H9 (cell line): ENCODE results near the gene KRT13. TPM values are rescaled to one million over a fixed set of nuclear protein-coding genes. Genes with fewer than 3 reads are reported as not detected.

Experiments
- DNase-seq: peaks from one replicate; pipeline ENCODE4 v3.0.0-alpha.2; 2017
- H2AFZ ChIP-seq: one replicate; pipeline ENCODE4 v1.6.1; 2013; ENCODE audit warnings: mild to moderate bottlenecking, low read length, control low read depth, moderate library complexity
- H2AK5ac ChIP-seq: 2 replicates; pipeline ENCODE4 v1.6.1; 2013; ENCODE audit warnings: low read length, control low read depth, mixed read lengths; ENCODE audit not compliant: insufficient read length
- H2BK120ac ChIP-seq: one replicate; pipeline ENCODE4 v1.6.1; 2013; ENCODE audit warnings: low read depth, mild to moderate bottlenecking, low read length, control low read depth, inconsistent platforms; ENCODE audit not compliant: poor library complexity, severe bottlenecking
- H2BK12ac ChIP-seq: 2 replicates; pipeline ENCODE4 v1.6.1; 2013; ENCODE audit warnings: low read length, control low read depth, mixed read lengths, low read depth; ENCODE audit not compliant: insufficient read length
- H2BK15ac ChIP-seq: 2 replicates; pipeline ENCODE4 v1.6.1; 2013; ENCODE audit warnings: low read depth, low read length, control low read depth
- H2BK20ac ChIP-seq: one replicate; pipeline ENCODE4 v1.6.1; 2013; ENCODE audit warnings: low read depth, mild to moderate bottlenecking, low read length, control low read depth, inconsistent platforms; ENCODE audit not compliant: poor library complexity, severe bottlenecking
- H2BK5ac ChIP-seq: 2 replicates; pipeline ENCODE4 v1.6.1; 2013; ENCODE audit warnings: low read length, control low read depth, mixed read lengths; ENCODE audit not compliant: insufficient read length
- H3K14ac ChIP-seq: 2 replicates; pipeline ENCODE4 v1.6.1; 2013; ENCODE audit warnings: low read length, control low read depth; ENCODE audit not compliant: insufficient read depth
- H3K18ac ChIP-seq: 2 replicates; pipeline ENCODE4 v1.6.1; 2013; ENCODE audit warnings: low read depth, mild to moderate bottlenecking, mixed read lengths, low read length, control low read depth; ENCODE audit not compliant: insufficient read length
- H3K23ac ChIP-seq: 2 replicates; pipeline ENCODE4 v1.6.1; 2013; ENCODE audit warnings: low read length, control low read depth, mixed read lengths, low read depth; ENCODE audit not compliant: insufficient read length
- H3K23me2 ChIP-seq: 2 replicates; pipeline ENCODE4 v1.6.1; 2013; ENCODE audit warnings: low read depth, mild to moderate bottlenecking, mixed read lengths, low read length, control low read depth; ENCODE audit not compliant: insufficient read length, poor library complexity, severe bottlenecking
- H3K27ac ChIP-seq: 2 replicates; pipeline ENCODE4 v1.5.1; 2013; ENCODE audit warnings: low read length, control low read depth, mixed read lengths, low read depth; ENCODE audit not compliant: insufficient read length
- H3K27me3 ChIP-seq: 2 replicates; pipeline ENCODE4 v1.6.1; 2013; ENCODE audit warnings: low read length, control low read depth, inconsistent platforms; ENCODE audit not compliant: insufficient read depth
- H3K4ac ChIP-seq: 2 replicates; pipeline ENCODE4 v1.6.1; 2013; ENCODE audit warnings: low read depth, mild to moderate bottlenecking, control low read depth, inconsistent platforms, low read length, moderate library complexity
- H3K4me1 ChIP-seq: 2 replicates; pipeline ENCODE4 v1.6.1; 2013; ENCODE audit warnings: low read length, control low read depth, inconsistent platforms; ENCODE audit not compliant: insufficient read depth
- H3K4me2 ChIP-seq: 2 replicates; pipeline ENCODE4 v1.6.1; 2013; ENCODE audit warnings: low read length, control low read depth, mixed read lengths; ENCODE audit not compliant: insufficient read length, insufficient read depth
- H3K56ac ChIP-seq: 2 replicates; pipeline ENCODE4 v1.6.1; 2013; ENCODE audit warnings: low read depth, mild to moderate bottlenecking, mixed read lengths, low read length, control low read depth; ENCODE audit not compliant: insufficient read length
- H3K79me1 ChIP-seq: 2 replicates; pipeline ENCODE4 v1.6.1; 2013; ENCODE audit warnings: low read depth, mild to moderate bottlenecking, moderate library complexity, low read length, control low read depth, inconsistent platforms; ENCODE audit not compliant: insufficient read depth, poor library complexity, severe bottlenecking
- H3K79me2 ChIP-seq: 2 replicates; pipeline ENCODE4 v1.6.1; 2013; ENCODE audit warnings: low read length, control low read depth, inconsistent platforms; ENCODE audit not compliant: insufficient read depth
- H3K9ac ChIP-seq: 2 replicates; pipeline ENCODE4 v1.6.1; 2013; ENCODE audit warnings: low read length, control low read depth, mixed read lengths; ENCODE audit not compliant: insufficient read length; ENCODE audit errors: extremely low read depth
- H3K9me3 ChIP-seq: one replicate; pipeline ENCODE4 v1.6.1; 2013; ENCODE audit warnings: low read depth, low read length, inconsistent platforms; ENCODE audit not compliant: control insufficient read depth
- H3T11ph ChIP-seq: one replicate; pipeline ENCODE4 v1.6.1; 2013; ENCODE audit warnings: mild to moderate bottlenecking, low read length, control low read depth, inconsistent platforms
- H4K20me1 ChIP-seq: one replicate; pipeline ENCODE4 v1.6.1; 2013; ENCODE audit not compliant: control insufficient read depth, insufficient read length, insufficient read depth
- H4K5ac ChIP-seq: 2 replicates; pipeline ENCODE4 v1.6.1; 2013; ENCODE audit warnings: low read depth, mild to moderate bottlenecking, mixed read lengths, low read length, control low read depth; ENCODE audit not compliant: insufficient read length
- H4K8ac ChIP-seq: replicated peaks from 2 replicates; pipeline ENCODE4 v1.6.1; 2013; ENCODE audit warnings: low read length, control low read depth, mixed read lengths, low read depth; ENCODE audit not compliant: insufficient read length
- H4K91ac ChIP-seq: 2 replicates; pipeline ENCODE4 v1.6.1; 2013; ENCODE audit warnings: low read depth, mild to moderate bottlenecking, moderate library complexity, mixed read lengths, low read length, control low read depth; ENCODE audit not compliant: insufficient read length
- H3K27ac Mint-ChIP-seq, 3 experiments: 2 replicates in 2 of 3; 3 replicates in 1 of 3; pipeline ENCODE4 v1.8.0; 2020 to 2021; ENCODE audit warnings: mixed read lengths in 3 of 3, mild to moderate bottlenecking in 1 of 3, moderate library complexity in 1 of 3
- H3K27me3 Mint-ChIP-seq: 2 replicates; pipeline ENCODE4 v1.8.0; 2021; ENCODE audit warnings: low read depth, mild to moderate bottlenecking, moderate library complexity, mixed read lengths
- H3K36me3 Mint-ChIP-seq, 3 experiments: 2 replicates in 2 of 3; 3 replicates in 1 of 3; pipeline ENCODE4 v1.8.0; 2020 to 2021; ENCODE audit warnings: low read depth in 3 of 3, mixed read lengths in 3 of 3; ENCODE audit not compliant: insufficient read depth in 1 of 3
- H3K4me1 Mint-ChIP-seq, 2 experiments: 2 replicates each; pipeline ENCODE4 v1.8.0; 2020; ENCODE audit warnings: mixed read lengths in 2 of 2
- H3K4me3 Mint-ChIP-seq, 2 experiments: 2 replicates in 1 of 2; 3 replicates in 1 of 2; pipeline ENCODE4 v1.8.0; 2020 to 2021; ENCODE audit warnings: mild to moderate bottlenecking in 2 of 2, mixed read lengths in 2 of 2, moderate library complexity in 1 of 2
- H3K9me3 Mint-ChIP-seq, 2 experiments: 2 replicates in 1 of 2; 3 replicates in 1 of 2; pipeline ENCODE4 v1.8.0; 2020; ENCODE audit warnings: mild to moderate bottlenecking in 2 of 2, mixed read lengths in 2 of 2, moderate library complexity in 1 of 2
- WGBS: extraction: QIAGEN DNeasy Blood & Tissue Kit; methylation state at CpG from one replicate; pipeline ENCODE4 v1.1.7; 2013; ENCODE audit warnings: missing lambda C conversion rate, low lambda C conversion rate, mixed read lengths; ENCODE audit not compliant: insufficient read length; ENCODE audit errors: extremely low coverage; 5-methylcytosine and 5-hydroxymethylcytosine counted together
- total RNA-seq: library from RNA; stranded (reverse); gene quantifications from 2 replicates; pipeline ENCODE4 v1.2.1, GENCODE V29; 2021
- TF ChIP-seq, protein P1 (sequence below): fragments of 200-600 bp; sonication (generic); conservative IDR thresholded peaks from 3 replicates; pipeline ENCODE4 v1.8.0; 2021; ENCODE audit warnings: antibody characterized with exemption, mild to moderate bottlenecking

KRT13 gene
- total RNA-seq, 1 experiment from 2014 or later = not detected

DNA sequence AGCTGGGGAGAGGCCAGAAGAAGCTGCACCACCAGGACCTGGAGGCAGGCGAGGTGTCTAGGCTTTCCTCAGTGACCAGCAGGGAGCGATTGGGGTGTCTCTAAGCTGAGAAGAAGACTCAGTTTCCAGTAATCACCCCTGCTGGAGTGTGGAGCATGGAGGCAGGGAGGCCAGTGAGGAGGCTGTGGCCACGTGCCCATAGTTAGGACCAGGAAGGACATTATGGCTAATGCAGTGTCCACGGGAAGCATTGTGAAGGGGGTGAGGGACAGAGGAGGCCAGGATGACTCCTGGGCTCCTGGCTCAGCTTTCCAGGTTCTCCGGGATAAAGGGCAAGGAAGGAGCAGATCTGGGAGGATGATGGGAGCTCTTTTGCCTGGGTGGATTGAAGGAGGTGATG is 5.7 kb downstream of the KRT13 start:
- no peak overlapping the region for H3K27ac ChIP-seq
- WGBS = no CpG with 5 or more reads among the region's 5 CpGs
- H3K4me2 ChIP-seq = no peak overlapping the region

More for the DNA sequence above, 5.7 kb downstream of the KRT13 start:
- Histone ChIP-seq H3T11ph (no peak overlapping the region), H3K27me3 (no peaks in the 10 kb centered on the region), H3K18ac (no peak overlapping the region), H2BK5ac (no peak overlapping the region), H2BK120ac (no peak overlapping the region), H2BK15ac (no peak overlapping the region), H3K4ac (no peak overlapping the region), H4K20me1 (no peaks in the 10 kb centered on the region), H3K79me1 (no peaks in the 10 kb centered on the region), H2AFZ (no peak overlapping the region), H3K23ac (no peak overlapping the region), H3K4me1 (peaks cover 3% of the 10 kb centered on the region; the same call in 1 of the 2 replicates), H2AK5ac (no peak overlapping the region), H4K8ac (no peak overlapping the region), H3K9me3 (no peaks in the 10 kb centered on the region), H3K14ac (peak overlapping the region; percentile 32), H2BK12ac (no peak overlapping the region), H3K9ac (no peak overlapping the region), H2BK20ac (no peak overlapping the region), H4K5ac (no peak overlapping the region), H3K56ac (no peak overlapping the region), H3K23me2 (no peaks in the 10 kb centered on the region), H3K79me2 (no peaks in the 10 kb centered on the region), H4K91ac (no peak overlapping the region)
- TF ChIP-seq, protein P1, sequence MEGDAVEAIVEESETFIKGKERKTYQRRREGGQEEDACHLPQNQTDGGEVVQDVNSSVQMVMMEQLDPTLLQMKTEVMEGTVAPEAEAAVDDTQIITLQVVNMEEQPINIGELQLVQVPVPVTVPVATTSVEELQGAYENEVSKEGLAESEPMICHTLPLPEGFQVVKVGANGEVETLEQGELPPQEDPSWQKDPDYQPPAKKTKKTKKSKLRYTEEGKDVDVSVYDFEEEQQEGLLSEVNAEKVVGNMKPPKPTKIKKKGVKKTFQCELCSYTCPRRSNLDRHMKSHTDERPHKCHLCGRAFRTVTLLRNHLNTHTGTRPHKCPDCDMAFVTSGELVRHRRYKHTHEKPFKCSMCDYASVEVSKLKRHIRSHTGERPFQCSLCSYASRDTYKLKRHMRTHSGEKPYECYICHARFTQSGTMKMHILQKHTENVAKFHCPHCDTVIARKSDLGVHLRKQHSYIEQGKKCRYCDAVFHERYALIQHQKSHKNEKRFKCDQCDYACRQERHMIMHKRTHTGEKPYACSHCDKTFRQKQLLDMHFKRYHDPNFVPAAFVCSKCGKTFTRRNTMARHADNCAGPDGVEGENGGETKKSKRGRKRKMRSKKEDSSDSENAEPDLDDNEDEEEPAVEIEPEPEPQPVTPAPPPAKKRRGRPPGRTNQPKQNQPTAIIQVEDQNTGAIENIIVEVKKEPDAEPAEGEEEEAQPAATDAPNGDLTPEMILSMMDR = no peak
- Mint-ChIP-seq H3K27ac (0 out of 7 replicates have a peak overlapping the region, but pooled peaks of 1 of the 3 experiments have one; percentile 3), H3K9me3 (no peaks in the 10 kb centered on the region), H3K27me3 (peaks cover 4% of the 10 kb centered on the region), H3K4me1 (peaks cover 39 to 43% of the 10 kb centered on the region in 2 experiments), H3K4me3 (no peak overlapping the region; a peak in 1 of 5 replicates), H3K36me3 (no peaks in the 10 kb centered on the region)
- no peak for DNase-seq
